PC-3 (cell line): Measurements from ENCODE around the gene NOC2L.

ENCODE experiments used
- CTCF ChIP-seq: fragments of 300-600 bp; sonication (generic); conservative IDR thresholded peaks from 2 replicates; pipeline ENCODE4 v1.5.1; 2017; ENCODE audit warnings: antibody characterized with exemption, low read depth, mild to moderate bottlenecking, low read length
- EZH2 ChIP-seq: fragments of 300-600 bp; sonication (generic); IDR thresholded peaks from one replicate; pipeline ENCODE4 v1.6.1; 2017; ENCODE audit warnings: antibody characterized with exemption, mild to moderate bottlenecking, low read length; ENCODE audit not compliant: unreplicated experiment

GRCh38 chr1:918843-919242, 40.2 kb downstream of the NOC2L start:
- TF ChIP-seq CTCF, result no peak
- no peak for TF ChIP-seq EZH2
